HepG2 (cell line): ENCODE data around the gene PHOSPHO2. TPM values are rescaled to one million over a fixed set of nuclear protein-coding genes. Genes with fewer than 3 reads are reported as not detected.

Source experiments
- ATF7-NPFF ChIP-seq: sonication (generic); formaldehyde crosslinking; IDR thresholded peaks from 2 replicates; pipeline ENCODE4 v1.8.1; 2023; ENCODE audit warnings: mild to moderate bottlenecking, low read depth, missing genetic modification reagents, moderate library complexity
- KAT7 ChIP-seq: IDR thresholded peaks from 2 replicates; pipeline ENCODE4 v1.6.1; 2018; ENCODE audit warnings: borderline replicate concordance, missing compliant biosample characterization
- KDM1A ChIP-seq: IDR thresholded peaks from 2 replicates; pipeline ENCODE4 v1.6.1; 2016; ENCODE audit warnings: missing compliant biosample characterization
- RBM39 ChIP-seq: fragments of 200-400 bp; formaldehyde crosslinking; IDR thresholded peaks from one replicate; pipeline ENCODE4 v1.6.1; 2018; ENCODE audit warnings: antibody characterized with exemption, mild to moderate bottlenecking, low read depth, low read length; ENCODE audit not compliant: poor library complexity, severe bottlenecking
- SAP130 ChIP-seq: IDR thresholded peaks from 2 replicates; pipeline ENCODE4 v1.6.1; 2016; ENCODE audit warnings: low read depth
- ZBTB7A ChIP-seq: sonication (generic); formaldehyde crosslinking; IDR thresholded peaks from 2 replicates; pipeline ENCODE4 v1.8.0; 2022; ENCODE audit warnings: mild to moderate bottlenecking, missing genetic modification reagents
- ZNF674 ChIP-seq: sonication (generic); formaldehyde crosslinking; IDR thresholded peaks from 2 replicates; pipeline ENCODE4 v1.5.0; 2020; ENCODE audit warnings: low read depth, mild to moderate bottlenecking, missing genetic modification reagents
- ZNF713 ChIP-seq: sonication (generic); formaldehyde crosslinking; IDR thresholded peaks from 2 replicates; pipeline ENCODE4 v1.4.0; 2020; ENCODE audit warnings: mild to moderate bottlenecking, missing genetic modification reagents
- ZNF839 ChIP-seq: sonication (generic); formaldehyde crosslinking; IDR thresholded peaks from 2 replicates; pipeline ENCODE4 v1.4.0; 2020; ENCODE audit warnings: missing genetic modification reagents, mild to moderate bottlenecking, borderline replicate concordance
- ZNF878 ChIP-seq: sonication (generic); formaldehyde crosslinking; IDR thresholded peaks from 2 replicates; pipeline ENCODE4 v1.8.1; 2023; ENCODE audit warnings: mild to moderate bottlenecking, missing genetic modification reagents, moderate library complexity
- polyA plus RNA-seq, 8 experiments: library from polyadenylated mRNA; depleted of rRNA in 3 of 8; stranded (reverse) in 7 of 8; unstranded in 1 of 8; fragments of >200 nt; fragmentation: Illumina TruSeq in 4 of 8; extraction: Trizol in 4 of 8; gene quantifications; 2 replicates each; pipeline versions ENCODE4 v1.2.1 to v1.2.3, GENCODE V29; 2011 to 2016; ENCODE audit warnings: low read depth in 4 of 8, missing spikeins in 1 of 8, mixed read lengths in 1 of 8; ENCODE audit not compliant: insufficient read depth in 1 of 8
- total RNA-seq, 5 experiments: library from RNA; depleted of rRNA; stranded (reverse); fragments of >200 nt; fragmentation: Illumina TruSeq; extraction: Trizol; gene quantifications; 2 replicates each; pipeline ENCODE4 v1.2.3, GENCODE V29; 2016; ENCODE audit warnings: low read depth in 1 of 5
- TF ChIP-seq, protein P1 (sequence below): sonication (generic); formaldehyde crosslinking; IDR thresholded peaks from 2 replicates; pipeline ENCODE4 v1.5.1; 2020; ENCODE audit warnings: mild to moderate bottlenecking, missing genetic modification reagents, borderline replicate concordance
- TF ChIP-seq, protein P2 (sequence below): IDR thresholded peaks from 2 replicates; pipeline ENCODE4 v1.6.1; 2012; ENCODE audit warnings: low read length, improper control_type of control experiment
- TF ChIP-seq, protein P3 (sequence below): sonication (generic); formaldehyde crosslinking; conservative IDR thresholded peaks from 2 replicates; pipeline ENCODE4 v1.8.0; 2022; ENCODE audit warnings: missing genetic modification reagents

PHOSPHO2 gene
- total and polyA plus RNA-seq, 2 of the 13 experiments (the other 11 are each of a cell fraction or from before 2014, with no cell fraction given) = 6.1 to 11.4 TPM

DNA sequence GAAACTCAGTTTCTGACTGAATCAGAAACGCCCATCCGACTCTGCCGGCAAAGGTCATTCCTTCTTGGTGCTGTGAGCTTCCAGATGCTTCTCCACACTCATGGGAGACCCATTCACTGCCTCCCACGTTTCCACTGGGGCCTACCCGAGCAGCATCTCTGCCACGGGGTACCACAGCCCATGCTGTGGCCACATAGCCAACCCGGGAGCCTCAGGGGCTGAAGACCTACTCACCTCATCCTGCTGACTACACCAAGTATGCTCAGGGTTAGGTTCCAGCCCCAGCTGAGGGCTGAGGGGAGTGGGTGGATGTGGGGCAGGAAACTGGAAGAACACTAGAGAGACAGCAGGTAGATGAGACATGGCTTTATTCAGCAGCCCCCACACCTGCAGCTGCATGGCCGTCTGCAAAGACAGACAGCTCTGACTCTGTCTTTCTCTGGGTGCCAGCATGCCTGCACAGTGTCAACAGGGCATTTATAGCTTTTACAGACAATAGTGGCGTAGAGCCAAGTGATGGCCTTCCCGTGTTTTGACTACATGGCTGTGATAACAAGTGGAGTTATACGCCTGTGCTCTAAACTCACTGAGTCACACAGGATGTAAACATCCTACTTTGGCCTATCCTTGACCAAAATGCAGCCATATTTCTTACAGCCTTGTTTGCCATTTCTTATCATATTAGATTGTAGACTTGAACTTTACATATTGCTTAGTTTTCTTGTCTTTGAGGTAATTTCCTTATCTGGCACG, 22.8 kb downstream of the PHOSPHO2 start (continued):
- TF ChIP-seq, protein P1, sequence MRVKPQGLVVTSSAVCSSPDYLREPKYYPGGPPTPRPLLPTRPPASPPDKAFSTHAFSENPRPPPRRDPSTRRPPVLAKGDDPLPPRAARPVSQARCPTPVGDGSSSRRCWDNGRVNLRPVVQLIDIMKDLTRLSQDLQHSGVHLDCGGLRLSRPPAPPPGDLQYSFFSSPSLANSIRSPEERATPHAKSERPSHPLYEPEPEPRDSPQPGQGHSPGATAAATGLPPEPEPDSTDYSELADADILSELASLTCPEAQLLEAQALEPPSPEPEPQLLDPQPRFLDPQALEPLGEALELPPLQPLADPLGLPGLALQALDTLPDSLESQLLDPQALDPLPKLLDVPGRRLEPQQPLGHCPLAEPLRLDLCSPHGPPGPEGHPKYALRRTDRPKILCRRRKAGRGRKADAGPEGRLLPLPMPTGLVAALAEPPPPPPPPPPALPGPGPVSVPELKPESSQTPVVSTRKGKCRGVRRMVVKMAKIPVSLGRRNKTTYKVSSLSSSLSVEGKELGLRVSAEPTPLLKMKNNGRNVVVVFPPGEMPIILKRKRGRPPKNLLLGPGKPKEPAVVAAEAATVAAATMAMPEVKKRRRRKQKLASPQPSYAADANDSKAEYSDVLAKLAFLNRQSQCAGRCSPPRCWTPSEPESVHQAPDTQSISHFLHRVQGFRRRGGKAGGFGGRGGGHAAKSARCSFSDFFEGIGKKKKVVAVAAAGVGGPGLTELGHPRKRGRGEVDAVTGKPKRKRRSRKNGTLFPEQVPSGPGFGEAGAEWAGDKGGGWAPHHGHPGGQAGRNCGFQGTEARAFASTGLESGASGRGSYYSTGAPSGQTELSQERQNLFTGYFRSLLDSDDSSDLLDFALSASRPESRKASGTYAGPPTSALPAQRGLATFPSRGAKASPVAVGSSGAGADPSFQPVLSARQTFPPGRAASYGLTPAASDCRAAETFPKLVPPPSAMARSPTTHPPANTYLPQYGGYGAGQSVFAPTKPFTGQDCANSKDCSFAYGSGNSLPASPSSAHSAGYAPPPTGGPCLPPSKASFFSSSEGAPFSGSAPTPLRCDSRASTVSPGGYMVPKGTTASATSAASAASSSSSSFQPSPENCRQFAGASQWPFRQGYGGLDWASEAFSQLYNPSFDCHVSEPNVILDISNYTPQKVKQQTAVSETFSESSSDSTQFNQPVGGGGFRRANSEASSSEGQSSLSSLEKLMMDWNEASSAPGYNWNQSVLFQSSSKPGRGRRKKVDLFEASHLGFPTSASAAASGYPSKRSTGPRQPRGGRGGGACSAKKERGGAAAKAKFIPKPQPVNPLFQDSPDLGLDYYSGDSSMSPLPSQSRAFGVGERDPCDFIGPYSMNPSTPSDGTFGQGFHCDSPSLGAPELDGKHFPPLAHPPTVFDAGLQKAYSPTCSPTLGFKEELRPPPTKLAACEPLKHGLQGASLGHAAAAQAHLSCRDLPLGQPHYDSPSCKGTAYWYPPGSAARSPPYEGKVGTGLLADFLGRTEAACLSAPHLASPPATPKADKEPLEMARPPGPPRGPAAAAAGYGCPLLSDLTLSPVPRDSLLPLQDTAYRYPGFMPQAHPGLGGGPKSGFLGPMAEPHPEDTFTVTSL (CRISPR knock-in tag) = peak; percentile 84
- TF ChIP-seq SAP130 (CRISPR knock-in tag) = peak; percentile 88
- TF ChIP-seq ATF7-NPFF (CRISPR knock-in tag) = no peak
- TF ChIP-seq ZBTB7A = no peak
- TF ChIP-seq ZNF878 (CRISPR knock-in tag) = no peak
- no peak for TF ChIP-seq ZNF674 (CRISPR knock-in tag)
- TF ChIP-seq, protein P2, sequence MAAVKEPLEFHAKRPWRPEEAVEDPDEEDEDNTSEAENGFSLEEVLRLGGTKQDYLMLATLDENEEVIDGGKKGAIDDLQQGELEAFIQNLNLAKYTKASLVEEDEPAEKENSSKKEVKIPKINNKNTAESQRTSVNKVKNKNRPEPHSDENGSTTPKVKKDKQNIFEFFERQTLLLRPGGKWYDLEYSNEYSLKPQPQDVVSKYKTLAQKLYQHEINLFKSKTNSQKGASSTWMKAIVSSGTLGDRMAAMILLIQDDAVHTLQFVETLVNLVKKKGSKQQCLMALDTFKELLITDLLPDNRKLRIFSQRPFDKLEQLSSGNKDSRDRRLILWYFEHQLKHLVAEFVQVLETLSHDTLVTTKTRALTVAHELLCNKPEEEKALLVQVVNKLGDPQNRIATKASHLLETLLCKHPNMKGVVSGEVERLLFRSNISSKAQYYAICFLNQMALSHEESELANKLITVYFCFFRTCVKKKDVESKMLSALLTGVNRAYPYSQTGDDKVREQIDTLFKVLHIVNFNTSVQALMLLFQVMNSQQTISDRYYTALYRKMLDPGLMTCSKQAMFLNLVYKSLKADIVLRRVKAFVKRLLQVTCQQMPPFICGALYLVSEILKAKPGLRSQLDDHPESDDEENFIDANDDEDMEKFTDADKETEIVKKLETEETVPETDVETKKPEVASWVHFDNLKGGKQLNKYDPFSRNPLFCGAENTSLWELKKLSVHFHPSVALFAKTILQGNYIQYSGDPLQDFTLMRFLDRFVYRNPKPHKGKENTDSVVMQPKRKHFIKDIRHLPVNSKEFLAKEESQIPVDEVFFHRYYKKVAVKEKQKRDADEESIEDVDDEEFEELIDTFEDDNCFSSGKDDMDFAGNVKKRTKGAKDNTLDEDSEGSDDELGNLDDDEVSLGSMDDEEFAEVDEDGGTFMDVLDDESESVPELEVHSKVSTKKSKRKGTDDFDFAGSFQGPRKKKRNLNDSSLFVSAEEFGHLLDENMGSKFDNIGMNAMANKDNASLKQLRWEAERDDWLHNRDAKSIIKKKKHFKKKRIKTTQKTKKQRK = no peak
- TF ChIP-seq ZNF839 (CRISPR knock-in tag) = no peak
- TF ChIP-seq RBM39 = no peak
- TF ChIP-seq, protein P3, sequence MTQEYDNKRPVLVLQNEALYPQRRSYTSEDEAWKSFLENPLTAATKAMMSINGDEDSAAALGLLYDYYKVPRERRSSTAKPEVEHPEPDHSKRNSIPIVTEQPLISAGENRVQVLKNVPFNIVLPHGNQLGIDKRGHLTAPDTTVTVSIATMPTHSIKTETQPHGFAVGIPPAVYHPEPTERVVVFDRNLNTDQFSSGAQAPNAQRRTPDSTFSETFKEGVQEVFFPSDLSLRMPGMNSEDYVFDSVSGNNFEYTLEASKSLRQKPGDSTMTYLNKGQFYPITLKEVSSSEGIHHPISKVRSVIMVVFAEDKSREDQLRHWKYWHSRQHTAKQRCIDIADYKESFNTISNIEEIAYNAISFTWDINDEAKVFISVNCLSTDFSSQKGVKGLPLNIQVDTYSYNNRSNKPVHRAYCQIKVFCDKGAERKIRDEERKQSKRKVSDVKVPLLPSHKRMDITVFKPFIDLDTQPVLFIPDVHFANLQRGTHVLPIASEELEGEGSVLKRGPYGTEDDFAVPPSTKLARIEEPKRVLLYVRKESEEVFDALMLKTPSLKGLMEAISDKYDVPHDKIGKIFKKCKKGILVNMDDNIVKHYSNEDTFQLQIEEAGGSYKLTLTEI (CRISPR knock-in tag) = no peak
- no peak for TF ChIP-seq KAT7 (CRISPR knock-in tag)
- no peak for TF ChIP-seq ZNF713 (CRISPR knock-in tag)
- 0 out of 2 replicates have a peak, but pooled peaks have one; percentile 66 for TF ChIP-seq KDM1A
